ENCODE measurements around the gene CIT.

DNA sequence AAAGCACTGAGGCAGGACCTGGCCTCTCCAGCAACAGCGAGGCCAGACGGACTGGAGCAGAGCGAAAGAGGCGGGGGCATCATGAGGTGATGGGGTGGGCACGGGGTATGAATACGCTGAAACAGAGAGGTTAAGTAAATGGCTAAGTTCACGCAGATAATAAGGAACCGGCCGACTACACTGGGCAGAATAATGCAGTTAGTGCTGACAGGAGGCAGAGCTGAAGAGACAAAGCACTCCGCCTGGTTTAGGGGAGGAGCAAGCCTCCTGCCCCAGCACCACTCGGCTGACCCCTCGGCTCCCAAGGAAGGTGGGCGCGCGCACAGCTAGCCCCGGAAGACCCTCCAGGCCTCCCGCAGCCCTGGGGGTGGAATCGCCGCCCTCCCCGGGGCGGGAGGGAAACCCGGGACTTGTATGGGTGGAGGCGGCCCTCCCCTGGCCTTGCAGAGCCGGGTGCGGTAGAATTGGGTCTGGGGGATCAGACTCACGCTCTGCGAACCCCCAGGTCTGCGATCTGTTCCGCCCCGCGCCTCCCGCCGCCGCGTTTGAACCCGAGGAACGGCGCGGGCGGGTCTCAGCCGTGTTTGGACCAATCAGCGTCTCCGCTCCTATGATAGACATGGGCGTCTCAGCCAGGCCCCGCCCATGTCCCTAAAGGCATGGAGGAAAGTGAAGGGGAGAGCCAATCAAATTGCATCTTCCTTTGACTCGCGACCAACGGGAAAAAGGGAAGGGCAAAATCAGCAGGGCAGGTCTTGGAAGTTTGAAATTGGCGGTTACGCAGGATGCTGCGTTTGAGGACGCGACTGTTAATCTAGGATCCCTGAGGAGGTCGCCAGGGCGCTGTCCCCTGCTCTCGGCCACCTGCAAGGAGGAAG is at the start of gene CIT:
- TF ChIP-seq POLR2AphosphoS5 (IDR thresholded peaks at IDR 0.05) = no peak
- TF ChIP-seq, protein P1, sequence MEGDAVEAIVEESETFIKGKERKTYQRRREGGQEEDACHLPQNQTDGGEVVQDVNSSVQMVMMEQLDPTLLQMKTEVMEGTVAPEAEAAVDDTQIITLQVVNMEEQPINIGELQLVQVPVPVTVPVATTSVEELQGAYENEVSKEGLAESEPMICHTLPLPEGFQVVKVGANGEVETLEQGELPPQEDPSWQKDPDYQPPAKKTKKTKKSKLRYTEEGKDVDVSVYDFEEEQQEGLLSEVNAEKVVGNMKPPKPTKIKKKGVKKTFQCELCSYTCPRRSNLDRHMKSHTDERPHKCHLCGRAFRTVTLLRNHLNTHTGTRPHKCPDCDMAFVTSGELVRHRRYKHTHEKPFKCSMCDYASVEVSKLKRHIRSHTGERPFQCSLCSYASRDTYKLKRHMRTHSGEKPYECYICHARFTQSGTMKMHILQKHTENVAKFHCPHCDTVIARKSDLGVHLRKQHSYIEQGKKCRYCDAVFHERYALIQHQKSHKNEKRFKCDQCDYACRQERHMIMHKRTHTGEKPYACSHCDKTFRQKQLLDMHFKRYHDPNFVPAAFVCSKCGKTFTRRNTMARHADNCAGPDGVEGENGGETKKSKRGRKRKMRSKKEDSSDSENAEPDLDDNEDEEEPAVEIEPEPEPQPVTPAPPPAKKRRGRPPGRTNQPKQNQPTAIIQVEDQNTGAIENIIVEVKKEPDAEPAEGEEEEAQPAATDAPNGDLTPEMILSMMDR (IDR thresholded peaks at IDR 0.05) = no peak

Data from sigmoid colon (tissue), 4 donors.